Lung (tissue), 12 donors: ENCODE results near the gene F3. TPM values are rescaled to one million over a fixed set of nuclear protein-coding genes. Genes with fewer than 3 reads are reported as not detected.

ENCODE experiments used
- ATAC-seq: fragments of 200-7000 bp; cut with Tn5 transposase; one replicate; pipeline ENCODE4 v1.9.1; 2020; ENCODE audit warnings: moderate number of reproducible peaks; ENCODE audit not compliant: insufficient read depth, low FRiP score
- DNase-seq, 3 donors: peaks; one replicate each; pipeline ENCODE4 v3.0.0-alpha.2; 2013 to 2017
- H3K27ac ChIP-seq, 2 donors: one replicate each; pipeline ENCODE4 v1.5.1; 2013; ENCODE audit warnings: mild to moderate bottlenecking in 2 of 2, moderate library complexity in 2 of 2, control low read depth in 1 of 2, inconsistent platforms in 1 of 2, low read depth in 1 of 2, low read length in 1 of 2
- H3K27me3 ChIP-seq, 3 donors: one replicate each; pipeline ENCODE4 v1.5.1; 2013; ENCODE audit warnings: low read length in 2 of 3; ENCODE audit not compliant: control insufficient read depth in 3 of 3, insufficient read depth in 3 of 3
- H3K36me3 ChIP-seq, 4 donors: one replicate each; pipeline ENCODE4 v1.5.1; 2013; ENCODE audit warnings: low read length in 4 of 4, mild to moderate bottlenecking in 1 of 4, moderate library complexity in 1 of 4; ENCODE audit not compliant: control insufficient read depth in 4 of 4, insufficient read depth in 4 of 4
- H3K4me1 ChIP-seq, 5 donors: one replicate each; pipeline ENCODE4 v1.5.1; 2013; ENCODE audit warnings: low read length in 5 of 5, mild to moderate bottlenecking in 2 of 5, moderate library complexity in 1 of 5; ENCODE audit not compliant: control insufficient read depth in 5 of 5, insufficient read depth in 5 of 5
- H3K4me3 ChIP-seq: one replicate; pipeline ENCODE4 v1.5.1; 2013; ENCODE audit warnings: mild to moderate bottlenecking, control low read depth, moderate library complexity
- H3K9ac ChIP-seq, 2 donors: one replicate each; pipeline ENCODE4 v1.5.1; 2013; ENCODE audit warnings: low read length in 2 of 2, control low read depth in 1 of 2; ENCODE audit not compliant: insufficient read depth in 1 of 2
- H3K9me3 ChIP-seq, 4 donors: one replicate each; pipeline ENCODE4 v1.5.1; 2013; ENCODE audit warnings: low read length in 3 of 4, mild to moderate bottlenecking in 1 of 4, moderate library complexity in 1 of 4; ENCODE audit not compliant: control insufficient read depth in 4 of 4, insufficient read depth in 3 of 4
- CTCF ChIP-seq: IDR thresholded peaks from 2 replicates; pipeline ENCODE4 v1.5.1; 2012; ENCODE audit warnings: mild to moderate bottlenecking; ENCODE audit errors: control extremely low read depth, extremely low read depth
- WGBS, 2 donors: extraction: QIAGEN DNeasy Blood & Tissue Kit; methylation state at CpG; one replicate each; pipeline ENCODE4 v1.1.7; 2013; 5-methylcytosine and 5-hydroxymethylcytosine counted together
- polyA plus RNA-seq, 2 donors: library from polyadenylated mRNA; stranded (reverse); fragments of 200-250 nt; gene quantifications; one replicate each; pipeline ENCODE4 v1.2.1, GENCODE V29; 2013
- total RNA-seq, 2 donors: library from RNA; depleted of rRNA in 1 of 2; stranded (reverse); fragments of >200 nt in 1 of 2; gene quantifications; one replicate each; pipeline ENCODE4 v1.2.1, GENCODE V29; 2014 to 2021
- donor health status: control.
- donor health status: control.
- donor health status: Bipolar disorder and iron deficiency.
- donor health status: healthy.
- donor health status: DM: yes; HTN: yes; CAD: no.

Gene F3
- total and polyA plus RNA-seq, 4 donors: 107 to 307 (median 189) TPM

DNA sequence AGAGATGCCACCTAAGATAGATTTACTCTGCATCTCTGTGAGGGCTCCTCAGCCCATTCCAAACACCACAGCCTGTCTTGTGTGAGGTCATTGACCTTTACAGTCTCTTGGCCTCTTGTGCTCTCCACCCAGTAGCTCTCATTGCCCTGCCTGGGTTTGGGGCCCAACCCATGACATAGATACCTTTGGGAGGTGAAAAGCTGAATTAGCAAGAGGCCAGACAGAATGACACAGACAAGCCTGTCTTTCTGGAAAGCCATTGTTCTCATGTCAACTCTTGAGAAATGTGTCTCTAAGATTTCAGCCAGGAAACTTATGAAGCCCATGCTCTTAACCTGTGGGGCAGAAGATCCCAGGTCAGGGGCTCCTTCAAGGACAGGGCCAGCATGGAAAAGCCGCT lies 18.4 kb upstream of the F3 start:
- ATAC-seq (no peak), DNase-seq (no peak)
- 88 to 94% methylated on average over 1 of the region's 1 CpG for WGBS, 2 donors
- Histone ChIP-seq H3K4me3 (no peak overlapping the region), H3K4me1 (no peaks in the 10 kb centered on the region), H3K27ac (no peak overlapping the region), H3K27me3 (no peaks in the 10 kb centered on the region), H3K36me3 (no peaks in the 10 kb centered on the region), H3K9ac (no peak overlapping the region), H3K9me3 (no peaks in the 10 kb centered on the region)
- TF ChIP-seq CTCF: no peak

DNA sequence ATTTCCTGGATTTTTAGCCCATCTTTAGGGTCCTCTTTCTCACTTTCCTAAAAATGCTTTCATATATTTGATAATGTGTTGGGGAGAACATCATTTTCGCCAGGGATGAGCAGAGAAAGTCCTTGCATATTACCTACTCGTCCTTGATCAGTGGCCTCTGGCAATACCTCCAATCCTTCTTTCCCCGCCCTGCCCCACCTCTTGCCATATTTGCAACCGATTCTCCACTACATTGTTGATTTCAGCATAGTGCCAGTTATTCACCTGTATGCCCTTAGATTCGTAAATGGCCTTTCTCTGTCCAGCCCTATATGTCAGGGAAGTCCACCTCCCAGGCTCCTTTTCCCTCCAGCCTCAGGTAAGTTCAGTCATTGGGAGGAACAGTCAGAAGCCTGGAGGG lies 13.5 kb upstream of the F3 start:
- 94 to 95% methylated on average over 5 of the region's 5 CpGs for WGBS, 2 donors
- peaks cover 0 to 8% (median 5%) of the 10 kb centered on the region in 5 donors for H3K4me1 ChIP-seq

DNA sequence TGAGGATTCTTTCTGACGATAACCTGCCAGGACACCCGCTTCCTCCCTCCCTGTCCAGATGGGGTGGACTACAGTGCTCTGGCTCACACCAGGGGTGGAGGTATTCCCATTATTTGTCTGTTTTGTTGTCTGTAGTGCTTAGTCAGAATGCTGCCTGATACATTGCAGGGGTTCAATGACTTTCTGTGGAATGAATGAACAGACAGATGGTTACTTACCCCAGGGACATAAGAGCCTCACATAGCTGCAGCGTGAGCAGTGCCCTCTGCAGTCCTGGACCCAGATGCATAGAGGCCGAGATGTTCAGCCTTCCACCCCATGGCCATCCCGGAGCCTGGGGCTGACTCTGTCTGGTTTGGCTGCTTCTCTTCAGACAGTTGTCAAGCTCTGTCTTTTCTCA lies 13.0 kb upstream of the F3 start:
- Histone ChIP-seq H3K36me3 (no peaks in the 10 kb centered on the region), H3K27ac (no peak overlapping the region), H3K4me3 (no peak overlapping the region), H3K27me3 (no peaks in the 10 kb centered on the region), H3K9me3 (no peaks in the 10 kb centered on the region), H3K4me1 (peaks cover 0 to 8% (median 5%) of the 10 kb centered on the region in 5 donors), H3K9ac (no peak overlapping the region)
- WGBS, 2 donors: 96 to 97% methylated on average over 5 of the region's 5 CpGs
- TF ChIP-seq CTCF: no peak
- ATAC-seq: no peak
- DNase-seq: no peak

More for the DNA sequence above, 13.5 kb upstream of the F3 start:
- Histone ChIP-seq H3K27ac (no peak overlapping the region), H3K27me3 (no peaks in the 10 kb centered on the region), H3K9me3 (no peaks in the 10 kb centered on the region), H3K36me3 (no peaks in the 10 kb centered on the region), H3K4me3 (no peak overlapping the region), H3K9ac (no peak overlapping the region)
- no peak for TF ChIP-seq CTCF
- ATAC-seq (no peak), DNase-seq (no peak)

- ATAC-seq (no peak), DNase-seq (no peak)
- peaks cover 0 to 8% (median 5%) of the 10 kb centered on the region in 5 donors for H3K4me1 ChIP-seq
- H3K27ac ChIP-seq: no peak overlapping the region
- WGBS, 2 donors: 83 to 93% methylated on average over 4 of the region's 4 CpGs
- no peaks in the 10 kb centered on the region for H3K9me3 ChIP-seq
- no peaks in the 10 kb centered on the region for H3K36me3 ChIP-seq
- no peaks in the 10 kb centered on the region for H3K27me3 ChIP-seq
- H3K9ac ChIP-seq: no peak overlapping the region
- H3K4me3 ChIP-seq: no peak overlapping the region
- no peak for TF ChIP-seq CTCF
Observed at GRCh38 chr1:94553931-94554330, 12.4 kb upstream of the F3 start.
